ENCODE measurements around the gene ENOX1.

DNA sequence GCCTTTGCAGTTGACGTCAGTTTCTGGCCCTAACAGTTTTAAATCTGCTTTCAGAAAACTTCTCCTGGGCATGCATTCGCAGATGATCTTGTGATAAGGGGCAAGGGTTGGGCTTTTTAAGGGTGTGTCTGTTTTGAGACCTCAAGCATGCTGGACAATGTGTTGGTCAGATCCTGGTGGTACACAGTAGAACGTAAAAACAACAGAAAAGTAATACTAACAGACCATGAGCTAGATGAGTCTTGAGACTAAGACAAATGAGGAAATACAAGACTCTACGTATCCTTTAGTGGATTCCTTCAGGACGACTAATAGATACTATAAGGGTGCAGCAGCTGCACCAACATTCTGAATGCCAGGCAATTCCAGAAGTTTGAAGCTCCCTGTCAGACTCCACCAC lies 525.8 kb downstream of the ENOX1 start:
- TF ChIP-seq, protein P1, sequence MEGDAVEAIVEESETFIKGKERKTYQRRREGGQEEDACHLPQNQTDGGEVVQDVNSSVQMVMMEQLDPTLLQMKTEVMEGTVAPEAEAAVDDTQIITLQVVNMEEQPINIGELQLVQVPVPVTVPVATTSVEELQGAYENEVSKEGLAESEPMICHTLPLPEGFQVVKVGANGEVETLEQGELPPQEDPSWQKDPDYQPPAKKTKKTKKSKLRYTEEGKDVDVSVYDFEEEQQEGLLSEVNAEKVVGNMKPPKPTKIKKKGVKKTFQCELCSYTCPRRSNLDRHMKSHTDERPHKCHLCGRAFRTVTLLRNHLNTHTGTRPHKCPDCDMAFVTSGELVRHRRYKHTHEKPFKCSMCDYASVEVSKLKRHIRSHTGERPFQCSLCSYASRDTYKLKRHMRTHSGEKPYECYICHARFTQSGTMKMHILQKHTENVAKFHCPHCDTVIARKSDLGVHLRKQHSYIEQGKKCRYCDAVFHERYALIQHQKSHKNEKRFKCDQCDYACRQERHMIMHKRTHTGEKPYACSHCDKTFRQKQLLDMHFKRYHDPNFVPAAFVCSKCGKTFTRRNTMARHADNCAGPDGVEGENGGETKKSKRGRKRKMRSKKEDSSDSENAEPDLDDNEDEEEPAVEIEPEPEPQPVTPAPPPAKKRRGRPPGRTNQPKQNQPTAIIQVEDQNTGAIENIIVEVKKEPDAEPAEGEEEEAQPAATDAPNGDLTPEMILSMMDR (IDR thresholded peaks at IDR 0.05), result no peak
- no peak for TF ChIP-seq EZH2 (IDR thresholded peaks at IDR 0.05)
